Ishikawa (cell line): ENCODE data around the gene FUS.

ENCODE experiments used
- CEBPB ChIP-seq: IDR thresholded peaks from 2 replicates; pipeline ENCODE4 v1.6.1; 2012
- EGR1 ChIP-seq: IDR thresholded peaks from 2 replicates; pipeline ENCODE4 v1.6.1; 2012
- FOXM1 ChIP-seq: IDR thresholded peaks from 2 replicates; pipeline ENCODE4 v1.6.1; 2012; ENCODE audit warnings: low read depth, borderline replicate concordance
- MAX ChIP-seq: IDR thresholded peaks from 2 replicates; pipeline ENCODE4 v1.6.1; 2012
- NFIC ChIP-seq: IDR thresholded peaks from 2 replicates; pipeline ENCODE4 v1.6.1; 2012
- RAD21 ChIP-seq: IDR thresholded peaks from 2 replicates; pipeline ENCODE4 v1.6.1; 2012; ENCODE audit warnings: low read depth
- REST ChIP-seq: IDR thresholded peaks from 2 replicates; pipeline ENCODE4 v1.6.1; 2012; ENCODE audit warnings: low read depth, mild to moderate bottlenecking
- TAF1 ChIP-seq: IDR thresholded peaks from 2 replicates; pipeline ENCODE4 v1.6.1; 2012; ENCODE audit warnings: low read depth, mild to moderate bottlenecking
- TCF12 ChIP-seq: IDR thresholded peaks from 2 replicates; pipeline ENCODE4 v1.6.1; 2012; ENCODE audit warnings: low read depth

- no peak for TF ChIP-seq REST
- TF ChIP-seq NFIC, result no peak
- TF ChIP-seq EGR1, result no peak
- no peak for TF ChIP-seq CEBPB
- no peak for TF ChIP-seq RAD21
- no peak for TF ChIP-seq TCF12
- TF ChIP-seq TAF1, result no peak
- no peak for TF ChIP-seq MAX
- TF ChIP-seq FOXM1, result no peak
Observed at GRCh38 chr16:31143694-31144148, 36.2 kb upstream of the FUS start.
